Amygdala (tissue), 56 donors: ENCODE measurements around the gene PSMD14.
"Not testable (repeated sequence)": the region's sequence is repeated elsewhere in the genome, so short reads cannot be mapped to it uniquely, and the experiment has no call there.

Experiments used
- DNase-seq, 56 donors: peaks; one replicate each; lab custom pipeline; 2025; lab: John Stamatoyannopoulos, UW

PSMD14 gene

DNA sequence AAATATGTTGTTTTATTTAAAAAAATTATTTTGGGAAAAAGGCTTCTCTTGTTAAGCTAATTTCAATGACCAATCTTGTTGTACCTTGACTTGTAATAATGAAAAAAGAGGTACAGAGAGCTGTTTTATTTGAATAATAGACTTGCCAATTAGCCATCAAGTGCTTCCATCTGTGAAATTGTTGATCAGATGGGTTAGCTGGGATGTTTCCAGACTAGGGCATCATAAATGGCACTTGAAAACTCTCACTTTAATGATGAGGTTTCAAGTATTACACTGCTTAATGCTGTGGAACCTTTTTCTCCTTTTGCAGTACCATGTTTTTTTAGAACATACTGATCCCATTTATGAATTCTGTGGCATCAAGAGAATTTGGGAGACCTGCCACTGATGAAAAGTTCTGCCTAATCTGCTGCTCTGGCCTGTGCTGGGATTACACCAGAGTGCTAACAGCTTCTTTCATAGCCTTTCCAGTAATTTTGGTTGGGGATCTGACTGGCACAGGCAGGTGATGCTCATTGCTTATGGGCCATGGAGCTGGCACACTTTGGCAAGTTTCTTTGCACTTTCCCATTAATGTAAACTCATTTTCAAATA lies 24.2 kb downstream of the PSMD14 start:
- DNase-seq = no peak

DNA sequence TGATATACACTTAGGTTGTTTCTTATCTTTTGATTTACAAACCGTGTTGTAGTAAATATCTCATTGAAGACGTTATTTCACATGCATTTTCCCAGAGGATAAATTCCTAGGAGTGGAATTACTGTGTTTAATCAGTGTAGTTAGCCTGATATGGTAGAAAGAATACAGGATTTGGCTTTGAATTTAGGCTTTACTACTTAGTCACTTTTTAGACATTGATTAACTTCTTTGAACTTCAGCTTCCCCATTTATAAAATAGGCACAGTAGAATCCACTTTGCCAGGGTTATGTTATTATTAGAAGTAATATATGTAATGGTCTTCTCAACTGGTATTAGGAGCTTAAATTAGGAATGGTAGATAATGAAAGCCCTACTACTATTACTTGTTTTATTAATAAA lies 27.4 kb downstream of the PSMD14 start:
- no peak for DNase-seq

DNA sequence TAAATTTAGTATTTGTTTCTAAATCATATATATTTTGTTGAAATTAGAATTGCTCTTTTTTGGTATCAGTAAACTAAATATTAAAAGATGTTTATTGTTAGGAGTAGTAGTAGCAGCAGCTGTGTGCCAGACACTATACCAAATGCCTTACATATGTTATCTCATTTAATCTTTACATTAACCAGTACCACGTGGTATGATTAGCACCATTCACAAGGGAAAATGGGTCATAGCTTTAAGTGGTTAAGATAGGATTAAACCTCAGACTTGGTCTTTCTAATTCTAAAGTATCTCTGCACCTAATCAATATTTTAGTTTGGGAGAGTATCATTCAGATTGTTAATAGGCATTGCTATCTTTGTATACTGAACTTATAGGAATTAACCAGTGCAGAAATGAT lies 29.0 kb downstream of the PSMD14 start:
- no peak for DNase-seq

DNA sequence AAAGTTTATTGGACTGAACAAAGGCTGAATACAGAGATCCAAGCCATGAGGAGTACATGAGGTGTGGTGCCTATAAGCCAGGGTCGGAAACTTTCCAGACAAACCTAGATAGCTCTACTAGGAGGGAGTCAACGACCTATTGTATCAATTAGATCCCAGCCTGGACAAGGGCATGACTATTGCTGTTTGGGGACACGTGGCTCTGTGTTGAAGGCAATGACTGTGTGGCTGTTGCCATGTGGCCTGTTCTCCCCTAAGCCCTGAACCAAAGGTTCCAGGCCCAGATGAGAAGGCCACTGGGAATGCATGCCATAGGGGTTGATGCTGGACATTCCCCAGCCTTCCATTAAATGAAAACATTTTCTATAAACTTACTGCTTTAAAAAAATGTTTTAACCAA lies 31.3 kb downstream of the PSMD14 start:
- DNase-seq = not testable (repeated sequence)

DNA sequence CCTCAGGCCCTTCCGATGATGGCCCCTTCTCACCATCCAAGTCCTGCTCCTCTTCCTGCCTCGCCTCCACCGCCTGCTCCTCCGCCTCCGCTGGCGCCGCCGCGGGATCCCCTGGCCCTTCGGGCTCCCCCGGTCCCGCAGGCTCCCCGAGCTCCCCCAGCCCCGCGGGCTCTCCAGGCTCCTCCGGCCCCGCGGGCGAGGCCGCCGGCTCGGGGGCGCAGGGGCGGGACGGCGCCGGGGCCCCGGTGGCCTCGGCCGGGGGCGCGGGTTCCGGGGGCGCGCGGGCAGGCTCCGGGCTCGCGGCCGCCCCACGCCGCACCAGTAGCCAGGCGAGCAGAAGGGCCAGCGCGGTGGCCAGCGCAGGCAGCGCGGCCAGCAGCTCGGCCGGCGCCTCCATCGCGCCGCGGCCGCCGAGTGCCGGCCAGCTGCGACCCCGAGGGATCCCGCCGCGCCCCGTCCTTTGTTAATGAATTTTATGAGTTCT lies 32.7 kb downstream of the PSMD14 start:
- DNase-seq = peak in 1 of 56 donors; percentile 2

DNA sequence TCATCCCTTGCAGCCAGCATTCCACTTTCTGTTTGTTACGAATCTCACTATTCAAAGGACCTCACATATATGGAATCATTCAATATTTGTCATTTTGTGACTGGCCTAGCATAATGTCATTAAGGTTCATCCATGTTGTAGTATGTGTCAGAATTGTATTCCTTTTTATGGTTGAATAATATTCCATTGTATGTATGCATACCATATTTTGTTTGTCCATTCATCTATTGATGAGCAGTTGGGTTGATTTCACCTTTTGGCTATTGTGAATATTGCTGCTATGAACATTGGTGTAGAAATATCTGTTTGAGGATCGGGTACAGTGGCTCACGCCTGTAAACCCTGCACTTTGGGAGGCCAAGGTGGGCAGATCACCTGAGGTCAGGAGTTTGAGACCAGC lies 35.0 kb downstream of the PSMD14 start:
- no peak for DNase-seq

DNA sequence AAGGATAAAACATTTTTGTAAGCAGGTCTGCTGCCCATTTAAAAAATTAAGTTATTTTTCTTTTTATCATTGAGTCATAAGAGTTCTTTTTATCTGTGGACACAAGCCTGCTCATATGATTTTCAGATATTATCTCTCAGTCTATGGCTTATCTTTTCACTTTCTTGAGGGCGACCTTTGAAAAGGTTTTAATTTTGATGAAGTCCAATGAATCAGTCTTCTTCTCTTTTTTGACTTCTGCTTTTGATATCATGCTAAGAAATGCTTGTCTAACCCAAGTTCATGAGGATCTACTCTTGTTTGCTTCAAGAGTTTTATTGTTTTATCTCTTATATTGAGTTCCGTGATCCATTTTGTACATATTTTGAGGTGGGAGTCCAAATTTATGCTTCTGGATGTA lies 36.5 kb downstream of the PSMD14 start:
- no peak for DNase-seq

DNA sequence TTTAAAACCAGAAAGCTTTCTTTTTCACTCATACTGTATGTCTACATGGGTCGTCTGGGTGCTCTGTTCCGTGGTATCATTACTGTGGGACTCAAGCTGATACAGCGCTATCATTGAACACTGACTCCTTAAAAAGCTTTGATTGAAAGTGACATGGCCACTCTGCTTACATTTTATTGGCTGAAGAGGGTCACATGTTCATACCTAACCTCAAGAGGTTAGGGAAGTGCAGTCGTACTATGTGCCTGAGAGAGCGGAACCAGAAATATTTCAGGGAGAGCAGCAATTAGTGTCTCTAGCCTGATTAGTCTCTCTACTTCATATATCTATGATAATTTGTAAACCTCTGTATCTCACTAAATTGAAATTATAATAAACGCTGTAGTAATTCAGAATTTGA lies 43.5 kb downstream of the PSMD14 start:
- no peak for DNase-seq

DNA sequence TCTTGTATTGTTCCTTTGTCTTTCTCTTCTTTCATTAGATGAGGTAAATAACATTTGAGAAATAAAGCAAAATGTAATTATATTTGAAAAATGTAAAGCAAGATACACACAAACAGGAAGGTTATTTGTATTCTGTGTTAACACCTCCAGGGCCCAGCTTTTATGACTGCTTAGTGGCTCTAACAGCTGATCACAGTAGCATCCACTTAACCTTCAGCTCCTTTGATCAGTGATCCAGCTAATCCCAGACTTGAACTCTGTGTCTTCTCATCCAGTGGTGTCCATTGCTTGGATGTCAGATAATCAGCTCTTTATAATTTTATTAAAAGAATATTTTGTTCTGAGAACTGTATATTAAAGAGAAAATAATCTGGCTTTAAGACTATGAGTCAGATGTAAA lies 44.5 kb downstream of the PSMD14 start:
- no peak for DNase-seq

DNA sequence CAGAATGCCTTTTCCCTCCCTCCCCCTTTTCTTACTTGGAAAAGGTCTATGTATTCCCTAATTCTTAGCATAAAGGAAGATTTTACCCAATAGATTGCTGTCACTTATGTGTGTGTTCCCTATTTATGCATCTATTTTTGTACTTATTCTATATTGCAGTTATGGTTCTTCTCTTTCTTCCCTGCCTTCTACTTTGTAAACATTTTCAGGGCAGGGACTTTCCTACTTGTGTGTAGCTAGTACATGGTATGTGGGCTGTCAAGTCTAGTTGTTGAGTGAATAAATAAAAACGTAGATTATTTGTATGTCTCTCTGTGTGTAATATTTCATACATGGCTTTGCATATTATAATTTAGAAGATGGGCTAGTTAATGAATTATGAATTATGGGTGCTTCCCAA lies 45.3 kb downstream of the PSMD14 start:
- DNase-seq = no peak

DNA sequence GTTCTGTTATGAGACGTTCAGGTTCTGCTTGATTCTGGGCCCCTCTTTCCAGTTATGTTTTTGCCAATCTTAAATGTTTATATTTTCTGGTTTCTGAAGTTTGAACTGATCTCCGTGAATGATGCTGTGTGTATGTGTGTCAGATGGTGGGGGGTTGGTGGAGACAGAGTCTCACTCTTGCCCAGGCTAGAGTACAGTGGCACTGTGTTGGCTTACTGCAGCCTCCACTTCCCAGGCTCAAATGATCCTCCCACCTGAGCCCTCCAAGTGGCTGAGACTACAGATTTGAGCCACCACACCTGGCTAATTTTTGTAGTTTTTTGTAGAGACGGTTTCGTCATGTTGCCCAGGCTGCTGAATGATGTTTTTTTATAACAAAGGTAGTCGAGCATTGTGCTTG lies 45.9 kb downstream of the PSMD14 start:
- DNase-seq = no peak

DNA sequence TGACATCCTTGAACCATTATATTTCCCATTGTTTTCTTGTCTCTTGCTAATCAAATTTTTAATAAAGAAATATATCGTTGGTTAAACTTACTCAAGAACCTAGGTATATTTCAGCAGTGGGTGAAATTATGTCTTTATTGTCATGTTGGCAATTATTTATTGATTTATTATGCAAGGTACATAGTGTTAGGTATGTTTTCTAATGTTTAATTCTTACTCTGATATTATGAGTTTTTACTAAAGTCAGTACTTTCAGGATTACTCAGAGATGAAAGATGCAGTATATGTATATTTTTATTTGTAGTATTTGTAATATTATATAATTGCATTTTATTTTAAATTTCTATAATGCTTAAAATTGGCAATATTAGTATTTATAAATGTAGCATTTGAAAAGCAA lies 46.9 kb downstream of the PSMD14 start:
- no peak for DNase-seq

DNA sequence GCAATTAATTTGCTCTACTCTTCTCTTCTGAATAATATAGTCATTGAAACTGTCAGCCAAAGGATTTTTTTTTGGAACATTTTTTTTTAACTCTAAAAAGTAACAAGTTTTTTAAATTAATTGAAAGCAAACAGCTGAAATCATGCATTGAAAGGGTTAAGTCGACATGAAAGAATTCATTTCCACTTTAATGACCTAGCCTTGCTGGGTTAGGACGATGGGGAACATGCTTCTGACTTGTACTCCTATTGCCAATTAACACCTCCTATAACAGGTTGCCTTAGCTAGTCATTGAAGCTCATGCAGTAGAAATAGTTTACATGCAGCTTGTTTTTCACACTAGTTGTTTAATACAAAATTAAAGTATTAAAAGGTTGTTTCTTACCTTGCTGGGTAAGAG lies 47.8 kb downstream of the PSMD14 start:
- DNase-seq = no peak

DNA sequence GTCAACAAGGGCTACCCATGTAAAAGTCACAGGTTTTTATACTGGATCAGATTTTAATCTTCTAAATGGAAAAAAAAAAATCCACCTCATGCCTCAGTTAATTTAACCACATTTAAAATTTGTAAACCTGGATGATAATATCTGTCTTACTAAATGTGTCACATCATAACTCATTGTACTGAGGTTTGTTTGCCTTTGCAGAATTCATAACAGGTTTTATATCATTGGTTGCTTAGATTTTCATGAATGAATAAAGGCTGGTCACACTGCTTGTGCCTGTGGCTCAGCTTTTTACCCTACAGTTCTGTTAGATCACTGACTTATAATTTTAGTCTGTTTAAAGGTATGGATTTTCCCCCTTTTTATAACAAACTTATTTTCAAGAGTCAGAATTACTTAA lies 48.9 kb downstream of the PSMD14 start:
- DNase-seq = no peak

DNA sequence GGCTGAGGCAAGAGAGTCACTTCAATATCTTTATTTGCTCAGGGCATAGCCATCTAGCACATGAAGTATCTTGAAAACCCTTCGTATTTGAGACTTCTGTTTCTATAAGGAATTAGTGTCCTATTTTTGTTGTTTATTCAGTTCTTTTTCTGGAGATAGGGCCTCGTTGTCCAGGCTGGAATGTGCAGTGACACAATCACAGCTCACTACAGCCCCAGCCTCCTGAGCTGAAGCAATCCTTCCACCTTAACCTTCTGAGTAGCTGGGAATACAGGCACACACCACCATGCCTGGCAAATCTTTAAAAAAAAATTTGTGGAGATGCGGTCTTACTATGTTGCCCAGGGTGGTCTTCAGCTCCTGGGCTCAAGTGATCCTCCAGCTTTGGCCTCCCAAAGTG lies 50.6 kb downstream of the PSMD14 start:
- no peak for DNase-seq

DNA sequence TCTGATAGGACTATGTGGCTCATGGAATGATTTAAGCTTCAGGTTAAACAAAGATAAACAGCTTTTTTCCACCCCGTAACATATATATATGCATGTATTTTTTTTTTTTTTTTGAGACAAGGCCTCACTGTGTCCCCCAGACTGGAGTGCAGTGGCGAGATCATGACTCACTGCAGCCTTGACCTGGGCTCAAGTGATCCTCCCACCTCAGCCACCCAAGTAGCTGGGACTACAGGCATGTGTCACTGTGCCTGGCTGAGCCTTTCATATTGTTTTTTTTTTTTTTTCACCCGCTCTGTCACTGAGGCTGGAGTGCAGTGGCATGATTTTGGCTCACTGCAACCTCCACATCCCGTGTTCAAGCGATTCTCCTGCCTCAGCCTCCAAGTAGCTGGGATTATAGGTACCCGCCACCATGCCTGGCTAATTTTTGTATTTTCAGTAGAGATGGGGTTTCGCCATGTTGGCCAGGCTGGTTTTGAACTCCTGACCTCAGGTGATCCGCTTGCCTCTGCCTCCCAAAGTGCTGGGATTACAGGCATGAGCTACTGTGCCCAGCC lies 52.0 kb downstream of the PSMD14 start:
- not testable (repeated sequence) for DNase-seq

DNA sequence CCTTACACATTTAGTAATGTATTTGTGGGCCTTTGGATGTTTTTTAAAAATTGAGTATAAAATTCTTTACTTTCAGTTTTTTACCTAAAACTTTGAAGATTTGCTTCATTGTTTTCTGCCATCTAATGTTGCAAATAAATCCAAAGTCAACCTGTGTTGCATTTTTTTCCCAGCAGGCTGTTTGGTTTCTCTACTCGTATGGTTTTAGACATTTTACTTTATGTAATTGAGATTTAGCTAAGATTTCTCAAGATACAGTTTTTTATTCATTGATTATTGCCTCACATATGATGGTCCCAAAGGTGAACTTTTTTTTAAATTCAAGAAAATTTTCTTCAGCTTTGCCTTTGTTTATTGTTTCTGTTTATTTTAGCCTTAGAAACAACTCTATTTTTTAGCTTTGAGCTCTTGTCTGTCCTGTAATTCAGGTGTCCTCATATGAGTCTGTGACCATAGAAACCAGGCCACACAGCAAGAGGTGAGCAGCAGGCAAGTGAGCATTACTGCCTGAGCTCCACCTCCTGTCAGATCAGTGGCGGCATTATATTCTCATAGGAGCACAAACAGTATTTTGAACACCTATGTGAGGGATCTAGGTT lies 54.4 kb downstream of the PSMD14 start:
- DNase-seq = no peak

DNA sequence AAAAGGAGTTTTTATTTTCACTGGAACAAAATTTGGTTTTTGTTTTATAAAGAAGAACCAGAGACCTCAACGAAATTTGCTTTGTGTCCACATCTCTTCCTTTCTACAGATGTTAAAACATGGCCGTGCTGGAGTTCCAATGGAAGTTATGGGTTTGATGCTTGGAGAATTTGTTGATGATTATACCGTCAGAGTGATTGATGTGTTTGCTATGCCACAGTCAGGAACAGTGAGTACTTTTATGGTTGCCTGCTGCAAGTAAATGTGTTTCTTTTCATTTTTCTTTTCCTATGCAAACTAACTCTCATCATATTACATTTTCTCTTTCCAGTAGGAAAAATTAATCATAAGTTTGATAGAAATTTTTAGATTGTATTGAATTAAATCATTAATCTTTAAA lies 59.5 kb downstream of the PSMD14 start:
- no peak for DNase-seq

DNA sequence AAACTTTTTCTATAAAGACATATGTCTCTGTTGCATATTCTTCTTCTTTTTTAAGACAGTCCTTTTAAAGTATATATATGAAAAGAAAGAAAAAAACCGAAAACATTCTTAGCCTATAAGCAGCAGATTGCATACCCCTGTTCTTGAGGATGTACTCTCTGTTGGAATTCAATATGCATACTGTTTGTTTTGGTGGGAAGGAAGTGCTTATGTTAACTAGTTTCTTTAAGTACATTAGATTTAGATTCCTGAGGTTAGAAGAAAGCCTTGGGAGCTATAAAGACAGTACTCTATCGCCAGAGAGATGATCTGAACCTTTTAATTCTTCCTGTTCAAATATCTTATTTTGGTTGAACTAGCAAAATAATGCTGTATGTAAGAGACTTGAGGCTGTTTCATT lies 61.1 kb downstream of the PSMD14 start:
- no peak for DNase-seq

DNA sequence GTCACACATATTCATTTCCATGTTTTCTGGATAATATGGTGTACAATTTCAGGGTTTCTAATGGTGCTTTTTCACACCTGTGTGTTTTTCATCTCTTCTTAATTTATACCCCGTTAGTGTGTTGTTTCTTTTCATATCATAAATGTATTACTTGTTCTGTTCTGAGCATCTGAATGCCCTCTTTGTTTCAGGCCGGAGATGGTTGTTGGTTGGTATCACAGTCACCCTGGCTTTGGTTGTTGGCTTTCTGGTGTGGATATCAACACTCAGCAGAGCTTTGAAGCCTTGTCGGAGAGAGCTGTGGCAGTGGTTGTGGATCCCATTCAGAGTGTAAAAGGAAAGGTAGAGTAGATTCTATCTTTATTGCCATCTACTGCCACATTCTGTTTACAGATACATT lies 62.8 kb downstream of the PSMD14 start:
- peak in 22 of 56 donors; percentile 0 to 50 (median 3) for DNase-seq

DNA sequence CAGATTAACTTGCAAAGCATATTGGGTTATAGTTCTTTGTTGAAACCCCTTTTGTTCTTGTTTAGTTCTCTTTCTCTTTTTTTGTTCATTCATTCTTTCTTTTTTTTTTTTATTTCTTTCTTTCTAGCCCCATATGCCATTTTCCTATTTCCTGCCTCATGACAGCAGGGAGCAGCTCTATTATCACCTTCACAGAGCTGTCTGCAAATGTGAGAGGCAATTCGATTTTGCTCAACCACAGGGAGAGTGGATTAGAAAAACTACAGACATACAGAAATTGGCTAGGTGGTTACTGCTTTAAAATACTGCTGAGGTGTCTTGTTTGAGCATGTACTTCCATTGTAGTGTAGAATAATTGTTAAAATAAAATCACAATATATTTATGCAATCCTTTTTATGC lies 63.6 kb downstream of the PSMD14 start:
- DNase-seq = no peak

DNA sequence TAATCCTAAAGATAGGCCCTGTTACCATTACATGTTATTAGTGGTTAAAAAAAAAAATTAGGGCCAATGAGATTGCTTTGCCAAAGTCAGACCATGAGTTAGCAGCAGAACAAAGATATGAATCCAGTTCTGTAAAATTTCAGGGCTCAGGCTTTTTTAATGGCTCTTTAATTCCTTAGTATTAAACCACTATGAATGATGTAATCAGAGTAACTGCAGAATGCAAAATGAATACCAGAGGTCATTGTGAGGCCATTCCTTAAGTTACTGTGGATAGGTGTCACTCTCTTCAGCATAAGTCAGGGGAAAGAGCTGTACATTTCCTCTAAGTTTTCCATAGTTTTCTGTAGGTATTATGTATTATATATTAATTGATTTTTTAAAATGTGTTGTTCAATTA lies 65.7 kb downstream of the PSMD14 start:
- no peak for DNase-seq

DNA sequence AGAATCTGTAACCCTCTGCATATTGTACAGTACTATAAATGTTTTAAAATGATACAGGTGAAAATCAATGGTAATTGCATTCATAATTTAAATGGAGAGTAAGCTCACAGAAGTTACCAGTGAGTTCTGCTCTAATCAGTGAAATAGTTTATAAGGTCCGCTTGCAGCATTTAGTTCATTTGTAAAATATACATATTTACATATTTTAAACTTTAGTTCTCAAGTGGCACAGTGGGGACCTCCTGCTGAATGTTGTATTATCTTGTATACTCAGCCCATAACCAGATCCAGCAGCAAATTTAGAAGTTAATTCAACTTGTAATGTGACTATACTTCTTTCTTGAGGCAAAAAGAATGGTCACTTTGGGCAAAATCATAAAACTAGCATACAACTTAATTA lies 66.2 kb downstream of the PSMD14 start:
- no peak for DNase-seq
